ENCODE measurements around the gene XRCC4.

Gene XRCC4

DNA sequence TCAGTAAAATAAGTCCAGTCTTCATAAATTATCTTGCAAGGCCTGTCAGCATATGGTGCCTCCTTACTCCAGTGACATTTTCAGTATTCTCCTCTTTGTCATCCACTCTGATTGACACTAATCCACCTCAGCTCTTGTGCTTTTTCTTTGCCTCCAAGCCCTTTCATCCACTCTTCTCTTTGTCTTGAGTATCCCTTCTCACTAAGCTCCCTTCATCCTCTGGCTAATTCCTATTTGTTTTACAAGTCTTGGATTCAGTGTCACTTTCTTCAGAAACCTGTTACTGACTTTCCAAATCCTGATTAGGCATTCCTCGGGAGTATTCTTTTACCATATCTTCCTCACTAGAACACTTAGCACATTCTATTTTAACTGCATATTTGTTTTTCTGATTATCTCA, 293.6 kb downstream of the XRCC4 start:
- CTCF ChIA-PET: no interaction called here
- no peaks in the 10 kb centered on the region for H3K9me3 ChIP-seq (ENCODE audit: control insufficient read depth, insufficient read depth, low read depth, low read length)
- POLR2A ChIA-PET: no interaction called here
- H3K4me3 ChIP-seq (ENCODE audit: low read depth, low read length): no peak overlapping the region
- no peaks in the 10 kb centered on the region for H3K36me3 ChIP-seq (ENCODE audit: control insufficient read depth in 2 of 2, insufficient read depth in 1 of 2, low read length in 2 of 2)
- TF ChIP-seq KLF9 (tag by site-specific recombination; IDR thresholded peaks at IDR 0.05; ENCODE audit: low read depth): no peak
- TF ChIP-seq ZNF138 (tag by site-specific recombination; IDR thresholded peaks at IDR 0.05; ENCODE audit: borderline replicate concordance): no peak
- TF ChIP-seq ZNF707 (tag by site-specific recombination; IDR thresholded peaks at IDR 0.05): no peak
- TF ChIP-seq ZNF423 (tag by site-specific recombination; IDR thresholded peaks at IDR 0.05): no peak
- no peak for TF ChIP-seq ZBTB20 (tag by site-specific recombination; IDR thresholded peaks at IDR 0.05)
- TF ChIP-seq ZNF544 (tag by site-specific recombination; IDR thresholded peaks at IDR 0.05): no peak
- no peak for TF ChIP-seq ZNF623 (tag by site-specific recombination; IDR thresholded peaks at IDR 0.05)
- no peak for TF ChIP-seq ZNF157 (tag by site-specific recombination; IDR thresholded peaks at IDR 0.05)
- TF ChIP-seq ZNF692 (tag by site-specific recombination; IDR thresholded peaks at IDR 0.05): no peak
- H3K27ac ChIP-seq (ENCODE audit: extremely low read depth, low read depth, low read length): no peak overlapping the region
- no peaks in the 10 kb centered on the region for H3K4me1 ChIP-seq (ENCODE audit: control insufficient read depth, insufficient read depth, low read length)

DNA sequence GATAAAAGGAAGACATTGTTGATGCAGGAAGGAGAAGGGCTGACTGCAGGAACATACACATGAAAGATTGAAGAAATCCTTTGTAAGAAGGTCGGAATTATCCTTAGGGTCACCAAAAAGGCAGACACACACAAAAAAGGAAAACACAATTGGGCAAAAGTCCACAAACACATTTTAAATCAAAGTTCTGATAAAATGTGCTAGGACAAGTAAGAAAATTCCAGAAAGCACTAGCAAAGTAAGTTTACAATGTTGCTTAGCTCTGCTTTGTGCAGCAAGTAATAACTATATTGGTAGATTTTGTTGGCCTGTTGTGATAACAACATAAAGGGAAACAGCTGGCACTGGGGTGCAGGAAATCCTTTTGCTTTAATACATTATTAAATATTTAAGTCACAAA, 294.4 kb downstream of the XRCC4 start:
- Histone ChIP-seq H3K36me3 (ENCODE audit: control insufficient read depth in 2 of 2, insufficient read depth in 1 of 2, low read length in 2 of 2) (no peaks in the 10 kb centered on the region), H3K27ac (ENCODE audit: extremely low read depth, low read depth, low read length) (no peak overlapping the region), H3K4me1 (ENCODE audit: control insufficient read depth, insufficient read depth, low read length) (no peaks in the 10 kb centered on the region), H3K9me3 (ENCODE audit: control insufficient read depth, insufficient read depth, low read depth, low read length) (no peaks in the 10 kb centered on the region), H3K4me3 (ENCODE audit: low read depth, low read length) (no peak overlapping the region)
- CTCF ChIA-PET: no interaction called here
- TF ChIP-seq ZNF571 (tag by site-specific recombination; IDR thresholded peaks at IDR 0.05) (no peak), AEBP2 (tag by site-specific recombination; IDR thresholded peaks at IDR 0.05; ENCODE audit: borderline replicate concordance) (no peak), PRDM2 (tag by site-specific recombination; IDR thresholded peaks at IDR 0.05; ENCODE audit: borderline replicate concordance) (no peak)
- POLR2A ChIA-PET: no interaction called here

- Histone ChIP-seq H3K4me1 (ENCODE audit: control insufficient read depth, insufficient read depth, low read length) (no peaks in the 10 kb centered on the region), H3K27ac (ENCODE audit: extremely low read depth, low read depth, low read length) (no peak overlapping the region), H3K9me3 (ENCODE audit: control insufficient read depth, insufficient read depth, low read depth, low read length) (no peaks in the 10 kb centered on the region), H3K36me3 (ENCODE audit: control insufficient read depth in 2 of 2, insufficient read depth in 1 of 2, low read length in 2 of 2) (no peaks in the 10 kb centered on the region), H3K4me3 (ENCODE audit: low read depth, low read length) (no peak overlapping the region)
- POLR2A ChIA-PET: no interaction called here
- no peak for TF ChIP-seq ZNF776 (tag by site-specific recombination; IDR thresholded peaks at IDR 0.05; ENCODE audit: borderline replicate concordance)
- CTCF ChIA-PET: no interaction called here
These were observed 297.2 kb downstream of the XRCC4 start for GRCh38 chr5:83374547-83374946.
